HFFc6 (cell line): ENCODE measurements around the gene CHD2. TPM values are rescaled to one million over a fixed set of nuclear protein-coding genes. Genes with fewer than 3 reads are reported as not detected.
A peak's percentile ranks its signal among the peaks of the same experiment; 100 is the strongest.

ENCODE experiments used
- DNase-seq: peaks from one replicate; pipeline ENCODE4 v3.0.0-alpha.2; 2018
- H3K27ac Mint-ChIP-seq: 2 replicates; pipeline ENCODE4 v1.8.0; 2020; ENCODE audit warnings: mild to moderate bottlenecking, mixed read lengths
- H3K27me3 Mint-ChIP-seq: 2 replicates; pipeline ENCODE4 v1.8.0; 2021; ENCODE audit warnings: mild to moderate bottlenecking, moderate library complexity, mixed read lengths; ENCODE audit not compliant: insufficient read depth
- H3K36me3 Mint-ChIP-seq: 2 replicates; pipeline ENCODE4 v1.8.0; 2021; ENCODE audit warnings: low read depth, mixed read lengths
- H3K4me1 Mint-ChIP-seq: 2 replicates; pipeline ENCODE4 v1.8.0; 2020; ENCODE audit warnings: low read depth, mixed read lengths
- H3K4me3 Mint-ChIP-seq: 2 replicates; pipeline ENCODE4 v1.8.0; 2020; ENCODE audit warnings: mild to moderate bottlenecking, moderate library complexity, mixed read lengths
- H3K9me3 Mint-ChIP-seq: 2 replicates; pipeline ENCODE4 v1.8.0; 2020; ENCODE audit warnings: mild to moderate bottlenecking, mixed read lengths
- CTCF ChIP-seq: fragments of 200-600 bp; sonication (generic); IDR thresholded peaks from 2 replicates; pipeline ENCODE4 v1.5.0; 2021; ENCODE audit warnings: antibody characterized with exemption, mild to moderate bottlenecking
- total RNA-seq, 6 experiments: library from RNA; stranded (reverse); fragmentation: NEBNext Ultra II Directional; extraction: Animal tissue kit (Norgen Biotek cat#: 25700); gene quantifications; 2 replicates in 1 of 6; 3 replicates in 5 of 6; pipeline ENCODE4 v1.2.3, GENCODE V29; 2021

The CHD2 gene
- total RNA-seq, 6 experiments from 2014 or later = 47.5 to 65.3 (median 57.2) TPM

GRCh38 chr15:92901072-92901761 lies 1.1 kb downstream of the CHD2 start:
- Mint-ChIP-seq H3K36me3 (peaks cover 85% of the 10 kb centered on the region), H3K27ac (peak overlapping the region; percentile 99), H3K4me1 (peaks cover 68% of the 10 kb centered on the region)

GRCh38 chr15:92901995-92902394 lies 1.9 kb downstream of the CHD2 start:
- H3K4me3 Mint-ChIP-seq = peak overlapping the region; percentile 99
- peak overlapping the region; percentile 99 for H3K27ac Mint-ChIP-seq
- DNase-seq = no peak
- H3K9me3 Mint-ChIP-seq = peaks cover 8% of the 10 kb centered on the region
- peaks cover 17% of the 10 kb centered on the region for H3K27me3 Mint-ChIP-seq
- no peak for TF ChIP-seq CTCF
- peaks cover 68% of the 10 kb centered on the region for H3K4me1 Mint-ChIP-seq
- H3K36me3 Mint-ChIP-seq = peaks cover 85% of the 10 kb centered on the region

More at GRCh38 chr15:92901072-92901761, 1.1 kb downstream of the CHD2 start:
- H3K9me3 Mint-ChIP-seq = peaks cover 8% of the 10 kb centered on the region
- H3K27me3 Mint-ChIP-seq = peaks cover 17% of the 10 kb centered on the region
- H3K4me3 Mint-ChIP-seq = peak overlapping the region; percentile 99
- no peak for DNase-seq
- TF ChIP-seq CTCF = no peak

GRCh38 chr15:92902737-92903593 lies 2.8 kb downstream of the CHD2 start:
- Mint-ChIP-seq H3K27me3 (peaks cover 17% of the 10 kb centered on the region), H3K27ac (peak overlapping the region; percentile 99), H3K36me3 (peaks cover 78% of the 10 kb centered on the region), H3K4me1 (peaks cover 71% of the 10 kb centered on the region), H3K4me3 (peak overlapping the region; percentile 99), H3K9me3 (peaks cover 8% of the 10 kb centered on the region)
- no peak for TF ChIP-seq CTCF
- no peak for DNase-seq

- peaks cover 17% of the 10 kb centered on the region for H3K27me3 Mint-ChIP-seq
- H3K9me3 Mint-ChIP-seq = peaks cover 8% of the 10 kb centered on the region
- H3K4me3 Mint-ChIP-seq = peak overlapping the region; percentile 99
- H3K36me3 Mint-ChIP-seq = peaks cover 76% of the 10 kb centered on the region
- DNase-seq = no peak
- H3K4me1 Mint-ChIP-seq = peaks cover 71% of the 10 kb centered on the region
- peak overlapping the region; percentile 99 for H3K27ac Mint-ChIP-seq
- TF ChIP-seq CTCF = no peak
Measured at GRCh38 chr15:92903631-92903965, 3.5 kb downstream of the CHD2 start.

- TF ChIP-seq CTCF = no peak
- peaks cover 4% of the 10 kb centered on the region for H3K9me3 Mint-ChIP-seq
- peaks cover 17% of the 10 kb centered on the region for H3K27me3 Mint-ChIP-seq
- DNase-seq = peak; percentile 98
- H3K4me1 Mint-ChIP-seq = peaks cover 72% of the 10 kb centered on the region
- peak overlapping the region; percentile 99 for H3K27ac Mint-ChIP-seq
- peak overlapping the region; percentile 99 for H3K4me3 Mint-ChIP-seq
- peaks cover 72% of the 10 kb centered on the region for H3K36me3 Mint-ChIP-seq
Measured at GRCh38 chr15:92903966-92904721, 4.0 kb downstream of the CHD2 start.
